ENCODE data around the gene ASNSD1.
A peak's percentile ranks its signal among the peaks of the same experiment; 100 is the strongest.
"Not testable (repeated sequence)": the region's sequence is repeated elsewhere in the genome, so short reads cannot be mapped to it uniquely, and the experiment has no call there.

ASNSD1 gene

DNA sequence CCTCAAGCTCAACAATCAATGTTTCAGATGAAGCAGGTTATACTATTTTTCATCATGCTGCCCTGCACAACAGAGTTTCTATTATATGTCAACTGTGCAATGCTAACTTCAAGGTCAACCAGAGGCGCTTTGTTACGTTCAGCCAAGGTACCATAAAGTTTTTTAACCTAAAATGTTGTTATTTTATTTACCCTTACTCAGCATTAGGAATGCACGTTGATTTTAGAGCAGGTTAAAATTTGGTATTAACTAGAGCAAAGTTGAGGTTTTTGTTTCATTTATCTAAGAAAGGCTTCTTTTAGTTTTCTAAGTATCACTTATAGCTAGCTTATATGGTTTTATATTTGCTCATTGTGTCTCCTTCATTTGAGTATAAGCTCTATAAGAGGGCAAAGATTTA, 35.0 kb downstream of the ASNSD1 start:
- no peak for DNase-seq

DNA sequence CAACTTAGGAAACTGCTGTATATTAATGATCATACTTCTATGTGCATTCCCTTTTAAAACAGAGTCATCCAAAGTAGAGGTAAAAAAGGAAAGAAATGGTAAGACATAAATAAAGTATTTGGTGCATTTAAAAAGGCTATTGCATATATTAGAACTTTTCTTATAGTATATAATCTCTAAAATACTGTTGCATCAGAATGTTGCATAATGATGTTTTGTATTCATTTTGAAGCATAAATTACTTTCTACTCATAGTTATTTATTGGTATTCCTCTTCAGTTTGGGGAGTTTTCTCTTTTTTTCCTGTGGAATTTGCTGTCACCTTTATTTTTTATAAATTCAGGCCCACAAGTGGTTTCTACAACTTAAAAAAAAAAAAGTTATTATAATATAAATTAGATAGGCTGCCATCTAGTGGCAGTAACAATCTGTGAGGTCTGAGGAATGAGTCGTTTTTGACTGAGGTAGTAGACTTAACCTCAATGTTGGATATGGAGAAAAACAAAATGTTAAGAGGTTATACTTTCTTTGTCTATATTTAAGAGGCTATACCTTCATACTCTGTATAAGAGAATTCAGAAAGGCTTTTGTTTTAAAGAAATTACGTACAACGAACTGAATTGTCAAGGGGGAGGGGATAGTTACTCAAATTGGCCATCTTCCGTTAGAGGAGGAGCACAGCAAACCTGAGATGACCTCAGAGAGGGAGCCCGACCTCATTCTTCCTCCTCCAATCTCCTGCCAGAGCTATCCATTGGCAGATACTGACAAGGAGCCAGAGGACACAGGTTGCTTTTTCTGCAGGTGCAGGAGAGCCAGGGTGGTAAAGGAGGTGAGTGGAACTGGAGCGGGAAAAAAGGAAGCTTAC, 37.0 kb downstream of the ASNSD1 start:
- peak; percentile 40 to 72 for DNase-seq

DNA sequence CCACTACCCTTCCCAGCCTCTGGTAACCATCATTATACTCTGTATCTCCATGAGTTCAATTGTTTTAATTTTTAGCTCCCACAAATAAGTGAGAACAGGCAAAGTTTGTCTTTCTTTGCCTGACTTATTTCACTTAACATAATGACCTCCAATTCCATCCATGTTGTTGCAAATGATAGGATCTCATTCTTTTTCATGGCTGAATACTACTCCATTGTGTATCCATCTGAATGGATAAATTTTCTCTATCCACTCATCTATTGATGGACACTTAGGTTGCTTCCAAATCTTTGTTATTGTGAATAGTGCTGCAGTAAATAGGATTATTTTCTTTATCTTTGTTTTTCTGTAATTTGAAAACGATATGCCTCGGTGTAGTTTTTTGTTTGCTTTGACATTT, 39.4 kb downstream of the ASNSD1 start:
- no peak for DNase-seq

DNA sequence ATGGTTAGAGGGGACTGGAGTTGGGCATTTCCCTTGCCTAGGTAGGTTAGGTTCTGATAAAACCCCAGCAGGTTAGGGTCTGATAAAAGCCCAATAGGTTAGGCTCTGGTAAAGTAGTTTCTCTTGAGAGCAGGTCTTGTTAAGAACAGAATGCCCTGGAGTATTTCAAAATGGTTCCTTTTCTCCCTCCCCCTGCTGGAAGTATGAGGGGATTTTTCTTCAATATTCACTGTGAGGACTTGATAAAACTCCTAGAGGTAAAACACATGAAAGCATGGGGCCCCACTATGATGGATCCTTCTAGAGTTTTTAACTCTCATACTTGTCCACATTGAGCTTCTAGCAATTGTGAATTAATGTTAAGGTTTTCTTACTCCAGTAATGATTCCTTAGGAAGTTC, 40.8 kb downstream of the ASNSD1 start:
- DNase-seq, result no peak

DNA sequence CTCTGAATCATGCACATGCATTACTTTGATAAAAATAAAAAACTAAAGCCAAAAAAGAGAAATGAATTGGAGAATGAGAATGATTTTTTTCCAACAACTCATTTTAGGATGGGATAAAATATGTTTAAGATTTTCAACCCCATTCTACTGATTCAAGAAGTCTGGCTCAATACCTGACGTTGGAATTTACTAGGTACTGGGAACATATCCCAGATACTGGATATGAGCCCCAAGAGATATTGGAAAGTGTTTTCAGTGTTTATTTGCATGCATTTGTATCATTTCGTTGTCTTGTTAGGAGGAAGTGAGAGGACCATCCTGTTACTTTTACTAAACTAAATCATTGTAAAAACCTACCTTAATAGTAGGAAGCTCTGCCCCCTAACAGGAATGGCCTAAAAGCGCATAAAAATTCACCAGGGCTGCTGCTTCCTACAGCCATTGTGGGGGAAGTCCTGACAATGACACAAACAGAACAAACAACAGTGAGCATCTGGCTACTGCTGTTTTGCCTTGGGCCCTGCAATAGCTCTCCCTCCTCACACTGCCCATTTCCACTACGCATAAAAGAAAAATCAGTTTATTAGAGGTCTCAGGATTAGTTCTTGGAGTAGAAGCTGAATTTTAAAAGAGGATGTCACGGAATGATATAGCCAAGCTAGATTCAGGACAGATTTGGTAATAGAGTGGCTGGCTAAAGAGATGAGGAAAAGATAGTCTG, 48.4 kb downstream of the ASNSD1 start:
- no peak for DNase-seq

DNA sequence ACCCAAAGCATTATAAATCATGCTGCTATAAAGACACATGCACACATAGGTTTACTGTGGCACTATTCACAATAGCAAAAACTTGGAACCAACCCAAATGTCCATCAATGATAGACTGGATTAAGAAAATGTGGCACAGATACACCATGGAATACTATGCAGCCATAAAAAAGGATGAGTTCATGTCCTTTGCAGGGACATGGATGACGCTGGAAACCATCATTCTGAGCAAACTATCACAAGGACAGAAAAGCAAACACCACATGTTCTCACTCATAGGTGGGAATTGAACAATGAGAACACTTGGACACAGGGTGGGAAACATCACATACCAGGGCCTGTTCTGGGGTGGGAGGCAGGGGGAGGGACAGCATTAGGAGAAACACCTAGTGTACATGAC, 56.3 kb downstream of the ASNSD1 start:
- not testable (repeated sequence) for DNase-seq

DNA sequence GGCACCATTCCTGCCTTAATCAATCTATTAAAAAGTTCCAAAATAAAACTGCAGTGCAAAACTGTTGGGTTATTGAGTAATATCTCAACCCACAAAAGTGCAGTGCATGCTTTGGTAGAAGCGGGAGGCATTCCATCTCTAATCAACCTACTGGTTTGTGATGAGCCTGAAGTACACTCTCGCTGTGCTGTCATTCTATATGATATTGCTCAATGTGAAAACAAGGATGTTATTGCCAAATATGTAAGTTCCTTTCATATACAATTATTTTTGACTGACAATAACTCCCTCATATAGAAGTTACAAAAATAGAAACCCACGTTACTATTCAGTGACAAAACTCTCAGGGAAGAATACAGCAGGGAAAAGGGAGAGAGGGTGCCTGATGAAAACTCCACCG, 58.3 kb downstream of the ASNSD1 start:
- DNase-seq, result no peak
